GM18868 (cell line): ENCODE results near the gene CCN6.

Experiments
- ATAC-seq: cut with Tn5 transposase; IDR thresholded peaks from one replicate; pipeline ENCODE4 v1.9.1; 2021; ENCODE audit warnings: mild to moderate bottlenecking, moderate library complexity; ENCODE audit not compliant: unreplicated experiment

The CCN6 gene

GRCh38 chr6:112109262-112109661, 55.4 kb downstream of the CCN6 start:
- ATAC-seq = no peak

- no peak for ATAC-seq
Measured at GRCh38 chr6:112113431-112113830, 59.5 kb downstream of the CCN6 start.

GRCh38 chr6:112113918-112114317, 60.0 kb downstream of the CCN6 start:
- ATAC-seq = no peak

GRCh38 chr6:112114577-112115223, 60.8 kb downstream of the CCN6 start:
- no peak for ATAC-seq

- ATAC-seq = no peak
Measured at GRCh38 chr6:112116221-112116620, 62.3 kb downstream of the CCN6 start.

GRCh38 chr6:112117554-112117953, 63.6 kb downstream of the CCN6 start:
- ATAC-seq = no peak

GRCh38 chr6:112118034-112118433, 64.1 kb downstream of the CCN6 start:
- no peak for ATAC-seq
